GM21526 (cell line): ENCODE measurements around the gene KIAA1143.

Experiments used
- ATAC-seq: cut with Tn5 transposase; IDR thresholded peaks from one replicate; pipeline ENCODE4 v1.9.1; 2021; ENCODE audit warnings: moderate library complexity; ENCODE audit not compliant: unreplicated experiment, low FRiP score

The KIAA1143 gene

GRCh38 chr3:44761424-44762169, at the start of gene KIAA1143, which contains the start of gene KIF15:
Gene KIAA1143 (minus strand): TSS chr3:44761619. CDS start chr3:44761602, 17 bp downstream.
Gene KIF15 (plus strand): TSS chr3:44761794. CDS start chr3:44761866, 72 bp downstream.
- ATAC-seq: peak; percentile 81

- ATAC-seq: no peak
Observed at GRCh38 chr3:44805960-44806359, 44.5 kb upstream of the KIAA1143 start.

GRCh38 chr3:44803298-44803697, 41.9 kb upstream of the KIAA1143 start:
- ATAC-seq: no peak

GRCh38 chr3:44802011-44802410, 40.6 kb upstream of the KIAA1143 start:
- no peak for ATAC-seq

GRCh38 chr3:44795197-44795596, 33.8 kb upstream of the KIAA1143 start:
- ATAC-seq: no peak

GRCh38 chr3:44782891-44783290, 21.5 kb upstream of the KIAA1143 start:
- ATAC-seq: no peak

- no peak for ATAC-seq
Observed at GRCh38 chr3:44772099-44772442, 10.7 kb upstream of the KIAA1143 start.

GRCh38 chr3:44771424-44772098, 10.1 kb upstream of the KIAA1143 start:
- ATAC-seq: no peak

- ATAC-seq: no peak
Observed at GRCh38 chr3:44764248-44764647, 2.8 kb upstream of the KIAA1143 start.

- ATAC-seq: no peak
Observed at GRCh38 chr3:44762690-44763089, 1.3 kb upstream of the KIAA1143 start.

GRCh38 chr3:44762170-44762677, 805 bp upstream of the KIAA1143 start:
- peak; percentile 14 for ATAC-seq

- ATAC-seq: peak; percentile 32
Observed at GRCh38 chr3:44761101-44761423, 357 bp downstream of the KIAA1143 start.

- ATAC-seq: no peak
Observed at GRCh38 chr3:44734646-44735168, 26.7 kb downstream of the KIAA1143 start.

GRCh38 chr3:44729384-44729910, 32.0 kb downstream of the KIAA1143 start, which contains the start of gene ZNF501:
Gene ZNF501 (plus strand): TSS chr3:44729635. CDS start chr3:44734422, 4,787 bp downstream.
- ATAC-seq: peak; percentile 72

- ATAC-seq: no peak
Observed at GRCh38 chr3:44722103-44722401, 39.4 kb downstream of the KIAA1143 start.

- no peak for ATAC-seq
Observed at GRCh38 chr3:44721231-44722102, 40.0 kb downstream of the KIAA1143 start.

GRCh38 chr3:44712455-44713075, 48.9 kb downstream of the KIAA1143 start, which contains the start of gene ZNF502:
Gene ZNF502 (plus strand): TSS chr3:44712660. CDS start chr3:44720262, 7,602 bp downstream.
- no peak for ATAC-seq
